ENCODE measurements around the gene CEP63.
A peak's percentile ranks its signal among the peaks of the same experiment; 100 is the strongest.

CEP63 gene

GRCh38 chr3:134485718-134486576 lies at the start of gene CEP63, which contains the start of gene ANAPC13:
CEP63 (plus strand) TSS chr3:134486057; CDS start chr3:134495321, 9,264 bp downstream.
ANAPC13 (minus strand) TSS chr3:134485985; CDS start chr3:134482904, 3,081 bp downstream.
- Mint-ChIP-seq H3K4me3 (peak within 1 kb of the TSS; percentile 96 to 99 (median 99)), H3K9me3 (no peaks in the 10 kb centered on the region)
- no peak for TF ChIP-seq CTCF (IDR thresholded peaks at IDR 0.05; ENCODE audit: unreplicated experiment in 3 of 3)

GRCh38 chr3:134437211-134437752 lies 48.6 kb upstream of the CEP63 start:
- Mint-ChIP-seq H3K9me3 (no peaks in the 10 kb centered on the region), H3K4me3 (no peak overlapping the region), H3K27me3 (ENCODE audit: low read depth) (peaks cover 4% of the 10 kb centered on the region), H3K36me3 (ENCODE audit: low read depth) (no peaks in the 10 kb centered on the region), H3K27ac (no peak overlapping the region), H3K4me1 (peaks cover 8% of the 10 kb centered on the region)
- TF ChIP-seq CTCF (IDR thresholded peaks at IDR 0.05; ENCODE audit: unreplicated experiment in 3 of 3): no peak

More at GRCh38 chr3:134485718-134486576, at the start of gene CEP63, which contains the start of gene ANAPC13:
- peaks cover 29% of the 10 kb centered on the region for H3K36me3 Mint-ChIP-seq (ENCODE audit: low read depth)
- peaks cover 44% of the 10 kb centered on the region for H3K4me1 Mint-ChIP-seq
- H3K27ac Mint-ChIP-seq: peak within 1 kb of the TSS; percentile 99 to 100 (median 99)
- no peaks in the 10 kb centered on the region for H3K27me3 Mint-ChIP-seq (ENCODE audit: low read depth)

GRCh38 chr3:134441321-134441720 lies 44.5 kb upstream of the CEP63 start:
- H3K4me3 Mint-ChIP-seq: no peak overlapping the region
- no peak overlapping the region for H3K27ac Mint-ChIP-seq
- peaks cover 12% of the 10 kb centered on the region for H3K4me1 Mint-ChIP-seq
- H3K36me3 Mint-ChIP-seq (ENCODE audit: low read depth): peaks cover 4% of the 10 kb centered on the region
- H3K27me3 Mint-ChIP-seq (ENCODE audit: low read depth): peaks cover 5% of the 10 kb centered on the region
- no peak for TF ChIP-seq CTCF (IDR thresholded peaks at IDR 0.05; ENCODE audit: unreplicated experiment in 3 of 3)
- H3K9me3 Mint-ChIP-seq: peaks cover 7% of the 10 kb centered on the region

- Mint-ChIP-seq H3K36me3 (ENCODE audit: low read depth) (peaks cover 4% of the 10 kb centered on the region), H3K4me3 (no peak overlapping the region)
These were observed 44.0 kb upstream of the CEP63 start for GRCh38 chr3:134441821-134442220.

GRCh38 chr3:134445095-134445494 lies 40.8 kb upstream of the CEP63 start:
- no peak overlapping the region for H3K4me3 Mint-ChIP-seq
- TF ChIP-seq CTCF (IDR thresholded peaks at IDR 0.05; ENCODE audit: unreplicated experiment in 3 of 3): no peak

More at GRCh38 chr3:134441821-134442220, 44.0 kb upstream of the CEP63 start:
- peaks cover 16% of the 10 kb centered on the region for H3K4me1 Mint-ChIP-seq
- H3K27ac Mint-ChIP-seq: no peak overlapping the region
- H3K9me3 Mint-ChIP-seq: peaks cover 7% of the 10 kb centered on the region
- peaks cover 5% of the 10 kb centered on the region for H3K27me3 Mint-ChIP-seq (ENCODE audit: low read depth)
- TF ChIP-seq CTCF (IDR thresholded peaks at IDR 0.05; ENCODE audit: unreplicated experiment in 3 of 3): no peak

More at GRCh38 chr3:134445095-134445494, 40.8 kb upstream of the CEP63 start:
- peaks cover 10% of the 10 kb centered on the region for H3K27me3 Mint-ChIP-seq (ENCODE audit: low read depth)
- H3K4me1 Mint-ChIP-seq: peaks cover 45% of the 10 kb centered on the region
- H3K27ac Mint-ChIP-seq: peak overlapping the region in 2 of 3 experiments; percentile 62 to 74
- H3K36me3 Mint-ChIP-seq (ENCODE audit: low read depth): peaks cover 4% of the 10 kb centered on the region
- H3K9me3 Mint-ChIP-seq: peaks cover 7% of the 10 kb centered on the region

Data from nephron (organoid).